ACC112 (cell line): ENCODE results near the gene SMIM41.

Experiments used
- H2AFZ ChIP-seq: fragments of 200-600 bp; sonication (generic); one replicate; pipeline ENCODE4 v1.6.0; 2017; ENCODE audit warnings: antibody characterized with exemption, low read length; ENCODE audit not compliant: unreplicated experiment
- H3K27ac ChIP-seq: fragments of 200-600 bp; sonication (generic); 2 replicates; pipeline ENCODE4 v1.5.1; 2014; ENCODE audit warnings: low read depth, mild to moderate bottlenecking, antibody characterized with exemption, low read length, moderate library complexity
- H3K27me3 ChIP-seq: fragments of 200-600 bp; sonication (generic); 2 replicates; pipeline ENCODE4 v1.6.1; 2014; ENCODE audit warnings: mild to moderate bottlenecking, antibody characterized with exemption, low read length, moderate library complexity, mixed read lengths; ENCODE audit not compliant: insufficient read depth
- H3K36me3 ChIP-seq: fragments of 200-600 bp; sonication (generic); 2 replicates; pipeline ENCODE4 v1.6.1; 2016; ENCODE audit warnings: mild to moderate bottlenecking, antibody characterized with exemption, low read length, moderate library complexity, mixed read lengths; ENCODE audit not compliant: insufficient read depth
- H3K4me1 ChIP-seq: fragments of 200-600 bp; sonication (generic); one replicate; pipeline ENCODE4 v1.6.1; 2016; ENCODE audit warnings: low read length, mixed read lengths; ENCODE audit not compliant: insufficient read depth, unreplicated experiment, control insufficient read depth
- H3K4me3 ChIP-seq: fragments of 200-600 bp; sonication (generic); 2 replicates; pipeline ENCODE4 v1.5.1; 2014; ENCODE audit warnings: mild to moderate bottlenecking, low read depth, low read length
- H3K79me2 ChIP-seq: fragments of 200-600 bp; sonication (generic); one replicate; pipeline ENCODE4 v1.6.0; 2016; ENCODE audit warnings: low read length; ENCODE audit not compliant: control insufficient read depth, unreplicated experiment, insufficient read depth

SMIM41 gene

GRCh38 chr12:52145228-52146088, 66.0 kb downstream of the SMIM41 start:
- peaks cover 8% of the 10 kb centered on the region for H3K79me2 ChIP-seq
- H3K36me3 ChIP-seq, result no peaks in the 10 kb centered on the region
- H2AFZ ChIP-seq, result no peak overlapping the region
- peaks cover 55% of the 10 kb centered on the region for H3K4me1 ChIP-seq
- no peaks in the 10 kb centered on the region for H3K27me3 ChIP-seq
- H3K4me3 ChIP-seq, result no peak overlapping the region
- peak overlapping the region; percentile 99 for H3K27ac ChIP-seq

- no peak overlapping the region for H3K4me3 ChIP-seq
- H3K36me3 ChIP-seq, result no peaks in the 10 kb centered on the region
- H2AFZ ChIP-seq, result no peak overlapping the region
- peaks cover 8% of the 10 kb centered on the region for H3K79me2 ChIP-seq
- peak overlapping the region; percentile 99 for H3K27ac ChIP-seq
- H3K4me1 ChIP-seq, result peaks cover 55% of the 10 kb centered on the region
- H3K27me3 ChIP-seq, result no peaks in the 10 kb centered on the region
Observed at GRCh38 chr12:52146089-52146821, 66.8 kb downstream of the SMIM41 start.

- no peak overlapping the region for H2AFZ ChIP-seq
- H3K36me3 ChIP-seq, result no peaks in the 10 kb centered on the region
- H3K4me3 ChIP-seq, result no peak overlapping the region
- H3K27ac ChIP-seq, result peak overlapping the region; percentile 99
- H3K4me1 ChIP-seq, result peaks cover 59% of the 10 kb centered on the region
- H3K79me2 ChIP-seq, result peaks cover 8% of the 10 kb centered on the region
- H3K27me3 ChIP-seq, result no peaks in the 10 kb centered on the region
Observed at GRCh38 chr12:52146822-52147366, 67.4 kb downstream of the SMIM41 start.

GRCh38 chr12:52147367-52147963, 68.0 kb downstream of the SMIM41 start:
- no peak overlapping the region for H2AFZ ChIP-seq
- H3K4me3 ChIP-seq, result no peak overlapping the region
- no peaks in the 10 kb centered on the region for H3K27me3 ChIP-seq
- H3K27ac ChIP-seq, result peak overlapping the region; percentile 99
- no peaks in the 10 kb centered on the region for H3K36me3 ChIP-seq
- H3K4me1 ChIP-seq, result peaks cover 63% of the 10 kb centered on the region
- peaks cover 8% of the 10 kb centered on the region for H3K79me2 ChIP-seq

- Histone ChIP-seq H3K79me2 (peaks cover 8% of the 10 kb centered on the region), H3K4me3 (no peak overlapping the region), H3K27me3 (no peaks in the 10 kb centered on the region), H3K36me3 (no peaks in the 10 kb centered on the region), H2AFZ (no peak overlapping the region), H3K4me1 (peaks cover 68% of the 10 kb centered on the region), H3K27ac (peak overlapping the region; percentile 99)
Observed at GRCh38 chr12:52147964-52148463, 68.5 kb downstream of the SMIM41 start.

GRCh38 chr12:52148464-52149181, 69.1 kb downstream of the SMIM41 start:
- Histone ChIP-seq H3K4me1 (peaks cover 70% of the 10 kb centered on the region), H3K4me3 (no peak overlapping the region), H3K36me3 (no peaks in the 10 kb centered on the region), H3K27me3 (no peaks in the 10 kb centered on the region), H2AFZ (no peak overlapping the region), H3K79me2 (peaks cover 8% of the 10 kb centered on the region), H3K27ac (peak overlapping the region; percentile 99)

- no peaks in the 10 kb centered on the region for H3K27me3 ChIP-seq
Observed at GRCh38 chr12:52149182-52149641, 69.7 kb downstream of the SMIM41 start.

GRCh38 chr12:52149651-52150241, 70.2 kb downstream of the SMIM41 start:
- Histone ChIP-seq H3K4me1 (peaks cover 61% of the 10 kb centered on the region), H3K27me3 (no peaks in the 10 kb centered on the region), H3K27ac (peak overlapping the region; percentile 99), H3K79me2 (peaks cover 8% of the 10 kb centered on the region), H3K4me3 (no peak overlapping the region), H2AFZ (no peak overlapping the region), H3K36me3 (no peaks in the 10 kb centered on the region)

More at GRCh38 chr12:52149182-52149641, 69.7 kb downstream of the SMIM41 start:
- Histone ChIP-seq H2AFZ (no peak overlapping the region), H3K36me3 (no peaks in the 10 kb centered on the region), H3K27ac (peak overlapping the region; percentile 99), H3K4me1 (peaks cover 65% of the 10 kb centered on the region), H3K4me3 (no peak overlapping the region), H3K79me2 (peaks cover 8% of the 10 kb centered on the region)

GRCh38 chr12:52151153-52151836, 71.8 kb downstream of the SMIM41 start:
- no peak overlapping the region for H3K4me3 ChIP-seq
- peaks cover 8% of the 10 kb centered on the region for H3K79me2 ChIP-seq
- no peaks in the 10 kb centered on the region for H3K27me3 ChIP-seq
- peak overlapping the region; percentile 99 for H3K27ac ChIP-seq
- peaks cover 61% of the 10 kb centered on the region for H3K4me1 ChIP-seq
- peak overlapping the region; percentile 10 for H2AFZ ChIP-seq
- no peaks in the 10 kb centered on the region for H3K36me3 ChIP-seq
